GM12878 (cell line): ENCODE results near the gene HOXB6. TPM values are rescaled to one million over a fixed set of nuclear protein-coding genes. Genes with fewer than 3 reads are reported as not detected.
A peak's percentile ranks its signal among the peaks of the same experiment; 100 is the strongest.

Experiments used
- ATAC-seq: fragments of 200-7000 bp; cut with Tn5 transposase; 3 replicates; pipeline ENCODE4 v1.9.1; 2020; ENCODE audit warnings: mild to moderate bottlenecking, moderate library complexity
- BruUV-seq: library from RNA; stranded (reverse); fragments of 400-500 nt; replicated peaks from 2 replicates; lab custom pipeline; 2021; lab: Mats Ljungman, UMichigan
- CTCF ChIA-PET: fragments of 300-600 bp; sonication (Branson Sonifier 250); formaldehyde crosslinking; extraction: SDS; loops from one replicate; lab custom pipeline; 2021; ENCODE audit warnings: inconsistent platforms; lab: Yijun Ruan, JAX
- POLR2A ChIA-PET: fragments of 350-600 bp; formaldehyde crosslinking; extraction: SDS; loops from one replicate; lab custom pipeline; 2021; ENCODE audit warnings: inconsistent platforms; lab: Charles Lee
- RAD21 ChIA-PET: fragments of 300-600 bp; sonication (Branson Sonifier 250); formaldehyde crosslinking; loops from one replicate; lab custom pipeline; 2023; ENCODE audit warnings: antibody characterized with exemption; ENCODE audit not compliant: unreplicated experiment; lab: Charles Lee
- SMC1A ChIA-PET: fragments of 300-600 bp; sonication (Branson Sonifier 250); formaldehyde crosslinking; loops from one replicate; lab custom pipeline; 2023; ENCODE audit not compliant: unreplicated experiment, uncharacterized antibody; lab: Charles Lee
- DNase-seq: peaks from one replicate; pipeline ENCODE4 v3.0.0-alpha.2; 2011; ENCODE audit warnings: low read depth, low spot score
- FAIRE-seq: peaks from 3 replicates; lab custom pipeline; 2011; peaks lifted over from hg19 to GRCh38; lab: Jason Lieb, UNC
- H2AFZ ChIP-seq: 2 replicates; pipeline ENCODE4 v1.6.0; 2011; ENCODE audit warnings: low read depth, low read length, control low read depth; ENCODE audit not compliant: control insufficient read depth
- H3K27ac ChIP-seq: 2 replicates; pipeline ENCODE4 v1.5.1; 2011; ENCODE audit warnings: control low read depth; ENCODE audit not compliant: control insufficient read depth, insufficient read depth
- H3K27me3 ChIP-seq, 2 experiments: replicated peaks in 1 of 2; 2 replicates each; pipeline versions ENCODE4 v1.6.0 to v1.6.1; 2011; ENCODE audit warnings: low read length in 1 of 2; ENCODE audit not compliant: control insufficient read depth in 2 of 2, insufficient read depth in 2 of 2
- H3K36me3 ChIP-seq, 2 experiments: 2 replicates each; pipeline ENCODE4 v1.5.1; 2011; ENCODE audit warnings: low read length in 1 of 2; ENCODE audit not compliant: control insufficient read depth in 2 of 2, insufficient read depth in 2 of 2
- H3K4me1 ChIP-seq: 2 replicates; pipeline ENCODE4 v1.6.1; 2011; ENCODE audit warnings: mild to moderate bottlenecking, low read length, moderate library complexity, mixed read lengths; ENCODE audit not compliant: control insufficient read depth, insufficient read depth
- H3K4me2 ChIP-seq: 2 replicates; pipeline ENCODE4 v1.6.0; 2011; ENCODE audit warnings: control low read depth; ENCODE audit not compliant: control insufficient read depth, insufficient read depth
- H3K4me3 ChIP-seq: fragments of 200-600 bp; sonication (generic); 2 replicates; pipeline ENCODE4 v1.5.1; 2016
- H3K79me2 ChIP-seq: 2 replicates; pipeline ENCODE4 v1.6.0; 2011; ENCODE audit warnings: low read length; ENCODE audit not compliant: control insufficient read depth, insufficient read depth
- H3K9ac ChIP-seq: 2 replicates; pipeline ENCODE4 v1.8.0; 2011; ENCODE audit warnings: low read length, control low read depth, mixed read lengths; ENCODE audit not compliant: control insufficient read depth, insufficient read depth
- H3K9me3 ChIP-seq: replicated peaks from 3 replicates; pipeline ENCODE4 v1.5.1; 2011; ENCODE audit warnings: mild to moderate bottlenecking, low read length; ENCODE audit not compliant: control insufficient read depth, insufficient read depth
- H4K20me1 ChIP-seq: 2 replicates; pipeline ENCODE4 v1.6.0; 2011; ENCODE audit not compliant: control insufficient read depth, insufficient read depth
- USF1 ChIP-seq: IDR thresholded peaks from 2 replicates; pipeline ENCODE4 v1.6.1; 2011; ENCODE audit warnings: borderline replicate concordance, low read depth, mild to moderate bottlenecking, moderate library complexity, mixed read lengths, low read length; ENCODE audit not compliant: insufficient read depth; ENCODE audit errors: extremely low read length
- ZNF217 ChIP-seq: fragments of 450-650 bp; IDR thresholded peaks from 2 replicates; pipeline ENCODE4 v1.6.1; 2017; ENCODE audit warnings: antibody characterized with exemption, mild to moderate bottlenecking
- WGBS: methylation state at CpG from one replicate; pipeline ENCODE4 v1.1.6; 2016; ENCODE audit warnings: low lambda C conversion rate; ENCODE audit not compliant: insufficient replicate concordance, insufficient coverage; ENCODE audit errors: missing lambda C conversion rate; 5-methylcytosine and 5-hydroxymethylcytosine counted together
- in situ Hi-C: fragments of 300-500 bp; cut with MboI; formaldehyde crosslinking; loops from 9 replicates; pipeline ENCODE4 v1.14.3; 2018; ENCODE audit warnings: mixed read lengths
- intact Hi-C: fragments of 100-400 bp; cut with micrococcal nuclease; formaldehyde crosslinking; loops from one replicate; pipeline ENCODE4 v1.14.2; 2022; ENCODE audit not compliant: unreplicated experiment
- polyA plus RNA-seq, 11 experiments: library from polyadenylated mRNA; depleted of rRNA in 4 of 11; unstranded in 6 of 11; stranded (reverse) in 5 of 11; fragments of >200 nt; fragmentation: Nextera tagmentation in 4 of 11; fragmentation: Illumina TruSeq in 1 of 11; extraction: Ambion mirVana in 4 of 11; extraction: Trizol in 1 of 11; gene quantifications; 1 replicate in 1 of 11; 2 replicates in 10 of 11; pipeline versions ENCODE4 v1.2.1 to v1.2.3, GENCODE V29; 2011 to 2016; ENCODE audit warnings: inconsistent platforms in 2 of 11, missing spikeins in 2 of 11, low read depth in 1 of 11
- total RNA-seq, 4 experiments: library from RNA; depleted of rRNA in 3 of 4; stranded (reverse); fragments of >200 nt in 3 of 4; fragmentation: Illumina TruSeq in 1 of 4; extraction: Trizol in 1 of 4; gene quantifications; 2 replicates each; pipeline versions ENCODE4 v1.2.1 to v1.2.3, GENCODE V29; 2013 to 2021

The HOXB6 gene
- total and polyA plus RNA-seq, 10 of the 15 experiments (the other 5 are each of a cell fraction or from before 2014, with no cell fraction given), result 0.04 to 0.51 (median 0.09) TPM; not detected in 2

GRCh38 chr17:48589831-48590606 lies 14.8 kb downstream of the HOXB6 start, which contains the start of gene HOXB3:
HOXB3 (minus strand) TSS chr17:48590241; CDS start chr17:48552474, 37,767 bp downstream.
- Histone ChIP-seq H2AFZ (no peak within 1 kb of the TSS), H3K79me2 (no peaks in the 10 kb centered on the region), H3K4me3 (peak within 1 kb of the TSS; percentile 13; the same call in 1 of the 2 replicates), H3K9ac (no peak within 1 kb of the TSS), H3K27me3 (peaks cover 0 to 8% of the 10 kb centered on the region in 2 experiments; a peak in 3 of 4 replicates), H3K9me3 (no peaks in the 10 kb centered on the region), H3K4me1 (no peaks in the 10 kb centered on the region), H3K36me3 (no peaks in the 10 kb centered on the region), H3K27ac (no peak within 1 kb of the TSS), H4K20me1 (no peaks in the 10 kb centered on the region), H3K4me2 (peak within 1 kb of the TSS; percentile 17; the same call in 1 of the 2 replicates)
- POLR2A ChIA-PET, result interaction anchor here (0.6 kb wide), 2 partner anchors 503 to 512 kb away, joined by 3 read pairs; no protein-coding TSS in a partner anchor
- in situ Hi-C loops, result no loop called here
- TF ChIP-seq USF1 (peak; percentile 12), ZNF217 (no peak)
- intact Hi-C loops, result no loop called here
- BruUV-seq, result no TSS peak
- no peak for DNase-seq
- RAD21 ChIA-PET, result interaction anchor here (1.0 to 3.4 kb wide), 9 partner anchors 23 to 510 kb away, joined by 3 to 21 read pairs (median 5); no protein-coding TSS in a partner anchor
- 54% methylated on average over 23 of the region's 23 CpGs for WGBS
- CTCF ChIA-PET, result interaction anchor here (0.8 to 4.8 kb wide), 6 partner anchors 11 to 540 kb away, joined by 3 to 113 read pairs (median 4); no protein-coding TSS in a partner anchor
- ATAC-seq, result no peak
- SMC1A ChIA-PET, result interaction anchor here (1.0 to 3.0 kb wide), 3 partner anchors 254 to 324 kb away, joined by 3 to 23 read pairs (median 4); no protein-coding TSS in a partner anchor
- no peak for FAIRE-seq
